ENCODE results near the gene CEP89.
"Not testable (repeated sequence)": the region's sequence is repeated elsewhere in the genome, so short reads cannot be mapped to it uniquely, and the experiment has no call there.

The CEP89 gene

DNA sequence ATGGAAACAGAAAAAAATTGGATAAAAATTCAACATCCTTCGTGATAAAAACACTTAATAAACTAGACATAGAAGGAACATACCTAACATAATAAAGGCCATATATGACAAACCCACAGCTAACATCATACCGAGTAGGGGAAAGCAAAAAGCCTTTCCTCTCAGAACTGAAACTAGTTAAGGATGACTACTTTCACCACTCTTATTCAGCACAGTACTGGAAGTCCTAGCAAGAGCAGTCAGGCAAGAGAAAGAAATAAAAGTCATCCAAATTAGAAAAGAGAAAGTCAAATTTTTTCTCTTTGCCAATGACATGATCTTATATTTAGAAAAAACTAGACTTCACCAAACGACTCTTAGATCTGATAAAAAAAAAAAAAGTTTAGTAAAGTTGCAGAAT is 76.4 kb downstream of the CEP89 start:
- Histone ChIP-seq H3K36me3 (ENCODE audit: control insufficient read depth, insufficient read depth, low read length) (0 out of 2 replicates have a peak, but pooled peaks cover 5% of the 10 kb centered on the region), H3K4me1 (ENCODE audit: control insufficient read depth, insufficient read depth, low read length) (no peaks in the 10 kb centered on the region; the same call in 1 of the 2 replicates), H3K9me3 (ENCODE audit: control insufficient read depth, insufficient read depth, low read depth, low read length) (peaks cover 8% of the 10 kb centered on the region; the same call in 1 of the 2 replicates), H3K9ac (ENCODE audit: low read length) (no peak overlapping the region), H3K4me3 (ENCODE audit: low read depth, low read length) (no peak overlapping the region), H3K27ac (ENCODE audit: low read depth, low read length) (no peak overlapping the region), H3K27me3 (ENCODE audit: control insufficient read depth, insufficient read depth, low read length) (no peaks in the 10 kb centered on the region)

DNA sequence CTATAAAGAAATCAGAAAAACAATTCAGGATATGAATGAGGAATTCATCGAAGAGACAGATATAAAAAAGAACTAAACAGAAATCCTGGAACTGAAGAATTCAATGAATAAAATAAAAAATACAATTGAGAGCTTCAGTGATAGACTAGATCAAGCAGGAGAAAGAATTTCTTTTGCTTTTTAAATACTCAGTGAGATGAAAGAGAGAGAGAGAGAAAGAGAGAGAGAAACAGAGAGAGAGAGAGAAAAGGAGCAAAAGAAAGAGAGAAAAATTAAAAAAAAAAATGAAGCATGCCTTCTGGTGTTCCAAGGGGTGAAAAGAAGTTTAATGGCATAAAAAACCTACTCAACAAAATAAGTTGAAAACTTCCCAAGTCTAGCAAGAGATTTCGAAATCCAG is 80.1 kb downstream of the CEP89 start:
- H3K4me3 ChIP-seq (ENCODE audit: low read depth, low read length): no peak overlapping the region
- no peaks in the 10 kb centered on the region for H3K27me3 ChIP-seq (ENCODE audit: control insufficient read depth, insufficient read depth, low read length)
- H3K36me3 ChIP-seq (ENCODE audit: control insufficient read depth, insufficient read depth, low read length): 0 out of 2 replicates have a peak, but pooled peaks cover 5% of the 10 kb centered on the region
- peaks cover 8% of the 10 kb centered on the region; the same call in 1 of the 2 replicates for H3K9me3 ChIP-seq (ENCODE audit: control insufficient read depth, insufficient read depth, low read depth, low read length)
- no peak overlapping the region for H3K27ac ChIP-seq (ENCODE audit: low read depth, low read length)
- H3K9ac ChIP-seq (ENCODE audit: low read length): no peak overlapping the region
- no peaks in the 10 kb centered on the region; the same call in 1 of the 2 replicates for H3K4me1 ChIP-seq (ENCODE audit: control insufficient read depth, insufficient read depth, low read length)

DNA sequence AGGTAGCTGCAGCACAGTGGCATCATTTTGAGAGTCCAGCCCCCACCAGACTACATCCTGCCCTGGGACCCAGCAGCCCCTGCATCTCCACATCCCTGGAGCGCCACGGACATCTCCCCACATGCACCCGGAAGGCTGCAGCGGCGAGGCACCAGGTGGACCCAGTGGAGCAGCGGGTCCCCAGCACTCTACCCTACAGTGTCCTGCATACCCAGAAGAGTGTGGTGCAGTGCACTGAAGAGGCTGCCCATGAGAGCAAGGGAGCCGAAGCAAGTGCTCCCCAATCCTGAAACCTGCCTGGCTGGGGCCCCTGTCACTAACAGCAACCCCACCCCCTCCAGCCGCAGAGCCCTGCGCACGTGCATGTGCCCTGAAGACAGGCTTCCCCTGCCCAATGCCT is 80.9 kb downstream of the CEP89 start:
- no peaks in the 10 kb centered on the region for H3K27me3 ChIP-seq (ENCODE audit: control insufficient read depth, insufficient read depth, low read length)
- no peaks in the 10 kb centered on the region; the same call in 1 of the 2 replicates for H3K4me1 ChIP-seq (ENCODE audit: control insufficient read depth, insufficient read depth, low read length)
- peaks cover 8% of the 10 kb centered on the region; the same call in 1 of the 2 replicates for H3K9me3 ChIP-seq (ENCODE audit: control insufficient read depth, insufficient read depth, low read depth, low read length)
- no peak overlapping the region for H3K4me3 ChIP-seq (ENCODE audit: low read depth, low read length)
- H3K9ac ChIP-seq (ENCODE audit: low read length): no peak overlapping the region
- no peak overlapping the region for H3K27ac ChIP-seq (ENCODE audit: low read depth, low read length)
- H3K36me3 ChIP-seq (ENCODE audit: control insufficient read depth, insufficient read depth, low read length): 0 out of 2 replicates have a peak, but pooled peaks cover 5% of the 10 kb centered on the region

DNA sequence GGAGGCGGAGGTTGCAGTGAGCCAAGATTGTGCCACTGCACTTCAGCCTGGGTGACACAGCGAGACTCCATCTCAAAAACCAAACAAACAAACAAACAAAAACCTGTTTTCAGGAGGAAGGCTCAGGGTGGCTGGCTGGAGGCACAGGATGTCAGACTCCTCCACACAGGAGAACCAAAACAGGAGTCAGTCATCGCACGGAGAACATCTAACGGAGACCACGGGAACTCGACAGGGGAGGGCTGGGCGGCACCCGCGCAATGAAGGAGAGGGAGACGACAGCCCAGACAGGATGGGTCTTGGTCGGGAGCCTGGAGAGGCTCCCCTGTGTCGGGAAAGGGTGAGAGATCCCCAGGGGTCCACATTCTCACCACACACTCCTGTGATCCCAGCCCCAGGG is 81.4 kb downstream of the CEP89 start:
- Histone ChIP-seq H3K9ac (ENCODE audit: low read length) (no peak overlapping the region), H3K4me3 (ENCODE audit: low read depth, low read length) (no peak overlapping the region), H3K27ac (ENCODE audit: low read depth, low read length) (no peak overlapping the region), H3K4me1 (ENCODE audit: control insufficient read depth, insufficient read depth, low read length) (no peaks in the 10 kb centered on the region; the same call in 1 of the 2 replicates), H3K9me3 (ENCODE audit: control insufficient read depth, insufficient read depth, low read depth, low read length) (peaks cover 8% of the 10 kb centered on the region; the same call in 1 of the 2 replicates), H3K27me3 (ENCODE audit: control insufficient read depth, insufficient read depth, low read length) (no peaks in the 10 kb centered on the region), H3K36me3 (ENCODE audit: control insufficient read depth, insufficient read depth, low read length) (0 out of 2 replicates have a peak, but pooled peaks cover 5% of the 10 kb centered on the region)

DNA sequence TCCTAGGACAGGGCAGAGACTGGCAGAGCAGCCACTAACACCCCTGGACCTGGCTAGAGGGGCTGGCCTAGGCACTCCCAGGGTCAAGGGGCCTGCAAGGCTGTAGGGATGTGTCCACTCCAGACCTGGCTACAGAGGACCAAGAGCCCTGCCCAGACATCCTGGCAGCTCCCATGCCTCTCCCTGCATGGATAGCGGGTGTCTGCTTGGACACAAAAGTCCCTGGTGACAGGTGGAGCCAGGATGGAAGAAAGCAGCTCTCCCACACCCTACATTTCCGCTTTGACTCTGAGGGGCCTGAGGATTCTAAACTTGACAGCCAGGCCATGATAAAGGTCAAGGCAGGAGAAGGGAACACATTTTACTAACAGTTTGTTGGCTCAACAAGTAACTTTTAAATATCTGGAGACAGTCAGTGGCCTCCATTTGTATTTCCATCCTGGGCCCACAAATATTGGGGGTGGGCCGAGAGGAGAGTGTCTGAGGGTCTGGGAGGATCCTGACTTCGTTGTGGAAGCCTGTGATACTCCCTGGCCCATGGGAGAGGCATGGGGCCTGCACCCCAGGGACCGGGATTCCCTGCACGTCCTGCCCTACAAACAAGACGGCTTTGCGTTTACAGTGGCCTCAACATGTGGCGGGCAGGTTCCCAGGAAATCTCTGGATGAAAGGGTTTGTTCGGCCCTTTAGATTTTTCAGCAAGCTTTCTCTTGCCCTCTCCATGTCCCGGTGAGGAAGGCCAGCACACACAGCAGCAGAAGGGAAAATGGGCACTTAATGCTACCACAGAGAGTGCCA is 82.4 kb downstream of the CEP89 start:
- Histone ChIP-seq H3K4me3 (ENCODE audit: low read depth, low read length) (no peak overlapping the region), H3K9me3 (ENCODE audit: control insufficient read depth, insufficient read depth, low read depth, low read length) (peaks cover 8% of the 10 kb centered on the region; the same call in 1 of the 2 replicates), H3K27me3 (ENCODE audit: control insufficient read depth, insufficient read depth, low read length) (no peaks in the 10 kb centered on the region), H3K9ac (ENCODE audit: low read length) (no peak overlapping the region), H3K36me3 (ENCODE audit: control insufficient read depth, insufficient read depth, low read length) (0 out of 2 replicates have a peak, but pooled peaks cover 5% of the 10 kb centered on the region), H3K4me1 (ENCODE audit: control insufficient read depth, insufficient read depth, low read length) (no peaks in the 10 kb centered on the region; the same call in 1 of the 2 replicates), H3K27ac (ENCODE audit: low read depth, low read length) (no peak overlapping the region)

DNA sequence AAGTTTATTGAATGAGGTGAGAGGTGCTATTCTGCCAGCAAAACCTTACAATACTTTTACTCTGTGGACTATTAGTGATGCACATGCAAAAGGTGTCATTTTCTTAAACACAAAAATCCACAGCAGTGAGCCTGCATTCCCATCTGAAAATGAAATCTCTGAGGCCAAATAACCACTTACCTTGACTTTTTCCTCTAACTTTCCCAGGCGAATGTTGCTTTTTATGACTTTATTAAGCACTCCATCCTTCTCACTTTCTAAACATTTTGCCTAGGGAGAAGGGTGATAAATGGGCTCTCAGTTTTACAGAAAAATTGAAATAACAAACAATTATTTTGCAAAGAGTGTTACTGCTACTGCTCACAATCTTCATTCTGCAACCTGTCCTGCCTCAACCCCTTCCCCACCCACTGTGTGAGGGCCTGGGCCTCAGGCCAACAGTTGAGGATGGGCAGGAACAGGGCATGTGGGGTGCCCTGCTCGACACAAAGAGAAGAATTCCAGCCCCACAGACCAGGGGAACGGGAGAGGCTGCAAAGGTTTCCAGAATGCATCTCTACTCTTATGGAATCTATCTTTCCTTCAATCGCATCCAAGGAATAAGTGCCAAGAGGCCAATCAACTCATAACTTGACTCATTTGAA is 84.1 kb downstream of the CEP89 start:
- Histone ChIP-seq H3K4me1 (ENCODE audit: control insufficient read depth, insufficient read depth, low read length) (no peaks in the 10 kb centered on the region; the same call in 1 of the 2 replicates), H3K9ac (ENCODE audit: low read length) (no peak overlapping the region), H3K9me3 (ENCODE audit: control insufficient read depth, insufficient read depth, low read depth, low read length) (peaks cover 6% of the 10 kb centered on the region; the same call in 1 of the 2 replicates), H3K27ac (ENCODE audit: low read depth, low read length) (no peak overlapping the region), H3K36me3 (ENCODE audit: control insufficient read depth, insufficient read depth, low read length) (no peaks in the 10 kb centered on the region), H3K4me3 (ENCODE audit: low read depth, low read length) (no peak overlapping the region), H3K27me3 (ENCODE audit: control insufficient read depth, insufficient read depth, low read length) (no peaks in the 10 kb centered on the region)

DNA sequence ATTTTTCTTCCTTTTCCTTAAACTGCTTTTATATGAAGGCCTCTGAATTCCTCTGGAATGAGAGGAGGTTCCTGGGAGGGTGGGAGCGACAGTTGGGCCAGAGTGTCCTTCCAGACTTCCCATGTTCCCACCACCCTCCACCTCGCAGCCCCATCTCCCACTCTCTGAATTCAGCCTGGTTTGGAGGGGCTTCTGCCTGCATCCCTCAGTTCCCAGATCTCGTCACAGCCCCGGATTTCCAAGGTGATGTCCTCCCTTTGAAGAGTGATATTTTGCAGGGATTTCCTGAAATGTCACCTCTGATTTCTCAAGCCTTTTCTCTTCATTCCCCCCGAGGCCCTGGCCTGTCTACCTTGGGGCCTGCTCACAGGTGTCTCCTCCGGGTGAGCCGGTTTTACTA is 85.5 kb downstream of the CEP89 start:
- no peaks in the 10 kb centered on the region for H3K36me3 ChIP-seq (ENCODE audit: control insufficient read depth, insufficient read depth, low read length)
- no peaks in the 10 kb centered on the region for H3K27me3 ChIP-seq (ENCODE audit: control insufficient read depth, insufficient read depth, low read length)
- H3K9ac ChIP-seq (ENCODE audit: low read length): no peak overlapping the region
- H3K27ac ChIP-seq (ENCODE audit: low read depth, low read length): no peak overlapping the region
- H3K4me1 ChIP-seq (ENCODE audit: control insufficient read depth, insufficient read depth, low read length): no peaks in the 10 kb centered on the region; the same call in 1 of the 2 replicates
- H3K9me3 ChIP-seq (ENCODE audit: control insufficient read depth, insufficient read depth, low read depth, low read length): no peaks in the 10 kb centered on the region
- H3K4me3 ChIP-seq (ENCODE audit: low read depth, low read length): no peak overlapping the region

DNA sequence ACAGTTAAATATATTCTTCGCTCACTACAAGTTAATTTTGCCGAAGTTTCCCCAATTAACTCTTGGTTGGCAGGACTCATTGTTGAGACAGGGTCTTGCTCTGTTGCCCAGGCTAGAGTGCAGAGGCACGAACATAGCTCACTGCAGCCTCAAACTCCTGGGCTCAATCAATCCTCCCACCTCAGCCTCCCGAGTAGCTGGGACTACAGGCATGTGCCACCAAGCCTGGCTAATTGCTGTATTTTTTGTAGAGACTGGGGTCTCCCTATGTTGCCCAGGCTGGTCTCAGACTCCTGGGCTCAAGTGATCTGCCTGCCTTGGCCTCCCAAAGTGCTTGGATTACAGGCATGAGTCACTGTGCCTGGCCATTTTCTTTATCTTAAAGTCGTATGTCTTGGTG is 86.5 kb downstream of the CEP89 start:
- H3K4me3 ChIP-seq (ENCODE audit: low read depth, low read length); H3K27ac ChIP-seq (ENCODE audit: low read depth, low read length); H3K9ac ChIP-seq (ENCODE audit: low read length); H3K36me3 ChIP-seq (ENCODE audit: control insufficient read depth, insufficient read depth, low read length); H3K27me3 ChIP-seq (ENCODE audit: control insufficient read depth, insufficient read depth, low read length); H3K4me1 ChIP-seq (ENCODE audit: control insufficient read depth, insufficient read depth, low read length); H3K9me3 ChIP-seq (ENCODE audit: control insufficient read depth, insufficient read depth, low read depth, low read length): not testable (repeated sequence)

DNA sequence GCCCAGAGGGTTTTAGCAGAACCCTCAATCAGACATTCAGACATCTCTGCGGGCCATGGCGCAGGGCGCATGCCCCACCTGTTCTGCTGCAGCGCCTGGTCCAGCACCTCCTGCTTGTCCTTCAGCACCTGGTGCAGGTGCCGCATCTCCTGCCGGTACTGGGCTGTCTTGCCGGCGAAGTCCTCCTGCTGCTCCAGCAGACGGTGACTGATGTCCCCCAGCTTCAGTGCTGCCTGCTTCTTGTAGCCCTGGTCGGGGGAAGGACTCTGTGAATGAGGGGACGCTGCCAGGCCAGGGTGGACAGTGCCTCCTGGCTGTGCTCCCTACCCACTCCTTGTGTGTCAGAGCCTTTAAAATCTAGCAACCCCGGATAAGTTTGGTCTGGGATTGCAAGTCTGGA is 90.0 kb downstream of the CEP89 start:
- Histone ChIP-seq H3K27me3 (ENCODE audit: control insufficient read depth, insufficient read depth, low read length) (no peaks in the 10 kb centered on the region), H3K27ac (ENCODE audit: low read depth, low read length) (no peak overlapping the region), H3K4me1 (ENCODE audit: control insufficient read depth, insufficient read depth, low read length) (no peaks in the 10 kb centered on the region), H3K36me3 (ENCODE audit: control insufficient read depth, insufficient read depth, low read length) (0 out of 2 replicates have a peak, but pooled peaks cover 5% of the 10 kb centered on the region), H3K9ac (ENCODE audit: low read length) (no peak overlapping the region), H3K9me3 (ENCODE audit: control insufficient read depth, insufficient read depth, low read depth, low read length) (no peaks in the 10 kb centered on the region), H3K4me3 (ENCODE audit: low read depth, low read length) (no peak overlapping the region)

DNA sequence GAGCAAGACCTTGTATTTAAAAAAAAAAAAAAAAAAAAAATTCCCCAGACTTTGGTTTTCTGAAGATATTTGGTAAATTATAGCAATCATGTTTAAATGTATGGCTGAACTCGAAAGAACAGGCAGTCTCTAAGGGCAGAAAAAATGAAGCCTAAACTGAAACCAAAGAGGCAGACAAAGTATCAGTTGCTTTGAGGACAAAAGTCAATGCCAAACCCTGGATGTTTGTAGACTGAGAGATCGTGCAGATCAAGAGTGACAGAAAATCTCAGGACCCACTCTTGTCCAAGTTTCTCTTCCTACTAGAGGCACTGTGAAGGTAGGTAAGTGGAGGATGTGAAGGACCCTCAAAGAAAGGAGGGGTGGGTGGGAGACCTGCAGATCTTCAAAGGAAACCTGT is 91.1 kb downstream of the CEP89 start:
- H3K27me3 ChIP-seq (ENCODE audit: control insufficient read depth, insufficient read depth, low read length): no peaks in the 10 kb centered on the region
- H3K36me3 ChIP-seq (ENCODE audit: control insufficient read depth, insufficient read depth, low read length): 0 out of 2 replicates have a peak, but pooled peaks cover 5% of the 10 kb centered on the region
- H3K4me1 ChIP-seq (ENCODE audit: control insufficient read depth, insufficient read depth, low read length): peaks cover under 1% of the 10 kb centered on the region; the same call in 1 of the 2 replicates
- H3K9ac ChIP-seq (ENCODE audit: low read length): no peak overlapping the region
- H3K9me3 ChIP-seq (ENCODE audit: control insufficient read depth, insufficient read depth, low read depth, low read length): no peaks in the 10 kb centered on the region
- H3K27ac ChIP-seq (ENCODE audit: low read depth, low read length): no peak overlapping the region
- no peak overlapping the region for H3K4me3 ChIP-seq (ENCODE audit: low read depth, low read length)

DNA sequence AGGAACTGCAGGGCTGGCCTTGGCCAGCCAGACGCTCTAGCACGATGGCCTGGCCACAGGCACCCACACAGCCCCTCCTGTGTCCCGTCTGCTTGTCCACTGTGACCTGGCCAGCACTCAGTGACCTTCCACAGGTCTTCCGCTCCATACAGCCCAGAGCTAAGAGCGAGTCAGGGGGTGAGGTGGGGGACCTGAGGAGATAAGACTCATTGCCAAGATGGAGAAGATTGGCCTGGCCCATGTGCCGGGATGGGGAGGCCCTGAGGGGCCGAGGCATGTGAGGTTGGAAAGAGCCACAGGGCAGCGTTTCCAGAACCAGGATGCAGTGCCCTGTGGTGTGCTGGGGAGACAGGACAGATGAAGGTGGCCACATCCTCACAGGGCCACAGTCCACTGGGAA is 92.0 kb downstream of the CEP89 start:
- Histone ChIP-seq H3K4me3 (ENCODE audit: low read depth, low read length) (no peak overlapping the region), H3K4me1 (ENCODE audit: control insufficient read depth, insufficient read depth, low read length) (peaks cover 5% of the 10 kb centered on the region; the same call in 1 of the 2 replicates), H3K9me3 (ENCODE audit: control insufficient read depth, insufficient read depth, low read depth, low read length) (no peaks in the 10 kb centered on the region), H3K36me3 (ENCODE audit: control insufficient read depth, insufficient read depth, low read length) (0 out of 2 replicates have a peak, but pooled peaks cover 5% of the 10 kb centered on the region), H3K9ac (ENCODE audit: low read length) (no peak overlapping the region), H3K27me3 (ENCODE audit: control insufficient read depth, insufficient read depth, low read length) (no peaks in the 10 kb centered on the region), H3K27ac (ENCODE audit: low read depth, low read length) (no peak overlapping the region)
